ENCODE measurements around the gene QDPR.

DNA sequence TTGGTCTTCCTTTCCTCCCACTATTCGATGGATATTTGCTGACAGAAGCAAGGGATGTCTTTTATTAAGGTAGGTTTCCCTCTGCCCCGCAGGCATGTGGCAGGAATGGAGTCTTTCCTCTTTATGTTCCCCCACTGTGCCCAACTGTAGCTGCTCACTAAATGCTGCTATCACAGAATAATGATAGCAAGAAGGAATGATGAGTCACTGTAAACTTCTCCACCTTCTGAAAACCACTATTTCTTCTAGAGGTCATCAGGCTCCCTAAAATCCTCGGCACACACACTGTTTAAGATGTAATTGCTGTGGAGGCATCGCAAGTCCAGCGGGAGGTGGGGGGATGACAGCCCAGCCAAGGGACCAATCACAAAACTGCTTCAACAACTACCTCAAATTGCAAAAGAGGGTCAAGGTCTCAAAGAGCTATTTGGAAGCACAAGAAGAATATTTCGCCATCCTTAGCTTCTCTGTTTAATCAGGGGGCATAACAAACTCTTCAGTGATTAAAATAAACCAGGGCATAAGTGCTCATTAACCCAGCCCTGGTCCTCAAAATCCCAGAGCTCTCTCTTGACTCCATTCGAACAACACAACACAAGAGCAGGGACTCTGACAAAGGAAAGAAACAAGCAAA lies 13.9 kb downstream of the QDPR start:
- TF ChIP-seq, protein P1, sequence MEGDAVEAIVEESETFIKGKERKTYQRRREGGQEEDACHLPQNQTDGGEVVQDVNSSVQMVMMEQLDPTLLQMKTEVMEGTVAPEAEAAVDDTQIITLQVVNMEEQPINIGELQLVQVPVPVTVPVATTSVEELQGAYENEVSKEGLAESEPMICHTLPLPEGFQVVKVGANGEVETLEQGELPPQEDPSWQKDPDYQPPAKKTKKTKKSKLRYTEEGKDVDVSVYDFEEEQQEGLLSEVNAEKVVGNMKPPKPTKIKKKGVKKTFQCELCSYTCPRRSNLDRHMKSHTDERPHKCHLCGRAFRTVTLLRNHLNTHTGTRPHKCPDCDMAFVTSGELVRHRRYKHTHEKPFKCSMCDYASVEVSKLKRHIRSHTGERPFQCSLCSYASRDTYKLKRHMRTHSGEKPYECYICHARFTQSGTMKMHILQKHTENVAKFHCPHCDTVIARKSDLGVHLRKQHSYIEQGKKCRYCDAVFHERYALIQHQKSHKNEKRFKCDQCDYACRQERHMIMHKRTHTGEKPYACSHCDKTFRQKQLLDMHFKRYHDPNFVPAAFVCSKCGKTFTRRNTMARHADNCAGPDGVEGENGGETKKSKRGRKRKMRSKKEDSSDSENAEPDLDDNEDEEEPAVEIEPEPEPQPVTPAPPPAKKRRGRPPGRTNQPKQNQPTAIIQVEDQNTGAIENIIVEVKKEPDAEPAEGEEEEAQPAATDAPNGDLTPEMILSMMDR (IDR thresholded peaks at IDR 0.05; ENCODE audit: low read length): no peak
- TF ChIP-seq EZH2 (optimal IDR thresholded peaks at IDR 0.05; ENCODE audit: low read depth, low read length): no peak

Measured in MM.1S (cell line).